MCF 10A (cell line): Measurements from ENCODE around the gene CHCT1. TPM values are rescaled to one million over a fixed set of nuclear protein-coding genes. Genes with fewer than 3 reads are reported as not detected.
"Not testable (repeated sequence)": the region's sequence is repeated elsewhere in the genome, so short reads cannot be mapped to it uniquely, and the experiment has no call there.

ENCODE experiments used
- BruUV-seq: library from RNA; stranded (reverse); fragments of 400-500 nt; replicated peaks from 2 replicates; lab custom pipeline; 2021; lab: Mats Ljungman, UMichigan
- CTCF ChIA-PET: fragments of 300-600 bp; sonication (Branson Sonifier 250); formaldehyde crosslinking; extraction: SDS; loops from one replicate; lab custom pipeline; 2021; ENCODE audit warnings: antibody characterized with exemption, inconsistent platforms; lab: Yijun Ruan, JAX
- POLR2A ChIA-PET: fragments of 300-600, 350-650 bp; sonication (Branson Sonifier 250); formaldehyde crosslinking; extraction: SDS; loops from one replicate; lab custom pipeline; 2020; ENCODE audit warnings: antibody characterized with exemption, inconsistent platforms; lab: Yijun Ruan, JAX
- DNase-seq: peaks from one replicate; pipeline ENCODE4 v3.0.0-alpha.2; 2018; ENCODE audit not compliant: unreplicated experiment
- H3K27ac Mint-ChIP-seq: one replicate; pipeline ENCODE4 v1.8.0; 2022; ENCODE audit warnings: mild to moderate bottlenecking, low read depth, mixed read lengths; ENCODE audit not compliant: unreplicated experiment
- H3K27me3 Mint-ChIP-seq: one replicate; pipeline ENCODE4 v1.8.0; 2022; ENCODE audit warnings: mixed read lengths; ENCODE audit not compliant: insufficient read depth, unreplicated experiment
- H3K36me3 Mint-ChIP-seq: one replicate; pipeline ENCODE4 v1.8.0; 2022; ENCODE audit warnings: mild to moderate bottlenecking, moderate library complexity, mixed read lengths; ENCODE audit not compliant: insufficient read depth, unreplicated experiment
- H3K4me1 Mint-ChIP-seq: one replicate; pipeline ENCODE4 v1.8.0; 2022; ENCODE audit warnings: mixed read lengths; ENCODE audit not compliant: insufficient read depth, unreplicated experiment
- H3K4me3 Mint-ChIP-seq: one replicate; pipeline ENCODE4 v1.8.0; 2022; ENCODE audit warnings: mild to moderate bottlenecking, moderate library complexity, mixed read lengths; ENCODE audit not compliant: unreplicated experiment
- H3K9me3 Mint-ChIP-seq: one replicate; pipeline ENCODE4 v1.8.0; 2022; ENCODE audit warnings: mixed read lengths; ENCODE audit not compliant: unreplicated experiment
- intact Hi-C: fragments of 100-400 bp; cut with micrococcal nuclease; formaldehyde crosslinking; loops from 2 replicates; pipeline ENCODE4 v1.14.1; 2022
- total RNA-seq: library from RNA; stranded (reverse); gene quantifications from 2 replicates; pipeline ENCODE4 v1.2.3, GENCODE V29; 2022
- TF ChIP-seq, protein P1 (sequence below): fragments of 200-600 bp; IDR thresholded peaks from one replicate; pipeline ENCODE4 v1.8.0; 2022; ENCODE audit warnings: antibody characterized with exemption, mild to moderate bottlenecking; ENCODE audit not compliant: unreplicated experiment

CHCT1 gene
- total RNA-seq, 1 experiment from 2014 or later, result not detected

DNA sequence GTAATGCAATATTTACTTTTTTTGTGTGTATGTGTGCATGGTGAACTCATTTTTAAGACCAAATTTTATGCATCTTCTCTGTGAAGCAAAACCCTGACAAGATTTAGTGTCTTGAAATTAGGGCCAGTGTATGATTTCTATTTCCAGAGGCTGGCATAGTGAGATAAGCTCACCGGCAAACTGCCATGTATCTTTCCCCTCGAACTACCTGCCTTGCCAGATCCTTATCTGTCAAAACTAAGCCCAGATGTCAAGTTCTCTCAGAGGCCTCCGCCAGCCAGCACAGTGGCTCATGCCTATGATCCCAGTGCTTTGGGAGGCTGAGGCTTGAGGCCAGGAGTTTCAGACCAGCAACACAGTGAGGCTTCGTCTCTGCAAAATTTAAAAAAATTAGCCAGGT is 40.3 kb upstream of the CHCT1 start:
- Mint-ChIP-seq H3K9me3 (no peaks in the 10 kb centered on the region), H3K27ac (no peak overlapping the region), H3K4me1 (peaks cover 29% of the 10 kb centered on the region), H3K36me3 (peaks cover 7% of the 10 kb centered on the region), H3K4me3 (no peak overlapping the region), H3K27me3 (no peaks in the 10 kb centered on the region)
- TF ChIP-seq, protein P1, sequence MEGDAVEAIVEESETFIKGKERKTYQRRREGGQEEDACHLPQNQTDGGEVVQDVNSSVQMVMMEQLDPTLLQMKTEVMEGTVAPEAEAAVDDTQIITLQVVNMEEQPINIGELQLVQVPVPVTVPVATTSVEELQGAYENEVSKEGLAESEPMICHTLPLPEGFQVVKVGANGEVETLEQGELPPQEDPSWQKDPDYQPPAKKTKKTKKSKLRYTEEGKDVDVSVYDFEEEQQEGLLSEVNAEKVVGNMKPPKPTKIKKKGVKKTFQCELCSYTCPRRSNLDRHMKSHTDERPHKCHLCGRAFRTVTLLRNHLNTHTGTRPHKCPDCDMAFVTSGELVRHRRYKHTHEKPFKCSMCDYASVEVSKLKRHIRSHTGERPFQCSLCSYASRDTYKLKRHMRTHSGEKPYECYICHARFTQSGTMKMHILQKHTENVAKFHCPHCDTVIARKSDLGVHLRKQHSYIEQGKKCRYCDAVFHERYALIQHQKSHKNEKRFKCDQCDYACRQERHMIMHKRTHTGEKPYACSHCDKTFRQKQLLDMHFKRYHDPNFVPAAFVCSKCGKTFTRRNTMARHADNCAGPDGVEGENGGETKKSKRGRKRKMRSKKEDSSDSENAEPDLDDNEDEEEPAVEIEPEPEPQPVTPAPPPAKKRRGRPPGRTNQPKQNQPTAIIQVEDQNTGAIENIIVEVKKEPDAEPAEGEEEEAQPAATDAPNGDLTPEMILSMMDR, result no peak
- POLR2A ChIA-PET, result interaction anchor here (1.0 to 11.5 kb wide), 3 partner anchors 8 to 26 kb away, joined by 4 to 152 read pairs (median 5); no protein-coding TSS in a partner anchor
- intact Hi-C loops, result no loop called here
- no peak for DNase-seq
- BruUV-seq, result no TSS peak
- CTCF ChIA-PET, result interaction anchor here (0.6 to 1.5 kb wide), 2 partner anchors 24 to 151 kb away, joined by 3 read pairs; no protein-coding TSS in a partner anchor

DNA sequence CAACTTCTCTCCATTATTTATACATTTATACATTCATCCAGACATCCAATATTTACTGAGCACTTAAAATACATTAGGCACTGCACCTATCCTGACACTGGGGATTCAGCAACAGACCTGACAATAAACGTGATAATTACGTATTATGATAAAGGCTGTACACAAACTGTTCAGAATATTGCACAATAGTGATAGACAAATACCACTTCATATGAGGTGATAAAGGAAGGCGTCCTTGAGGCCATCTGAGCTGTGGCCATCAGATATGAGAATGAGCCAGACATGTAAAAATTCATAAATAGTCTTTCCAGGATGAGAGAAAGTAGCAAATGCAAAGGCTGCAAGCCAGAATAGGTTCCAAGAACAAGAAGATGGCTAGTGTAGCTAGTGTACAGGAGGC is 38.9 kb upstream of the CHCT1 start:
- TF ChIP-seq, protein P1, result no peak
- no peak for DNase-seq
- no peaks in the 10 kb centered on the region for H3K9me3 Mint-ChIP-seq
- intact Hi-C loops, result no loop called here
- POLR2A ChIA-PET, result interaction anchor here (1.0 to 11.5 kb wide), 3 partner anchors 8 to 27 kb away, joined by 5 to 152 read pairs (median 6); partner anchors contain the start of gene USP32
- H3K36me3 Mint-ChIP-seq, result no peaks in the 10 kb centered on the region
- no TSS peak for BruUV-seq
- H3K4me1 Mint-ChIP-seq, result peaks cover 34% of the 10 kb centered on the region
- no peak overlapping the region for H3K27ac Mint-ChIP-seq
- CTCF ChIA-PET, result interaction anchor here (0.7 to 1.7 kb wide), 4 partner anchors 9 to 53 kb away, joined by 3 to 5 read pairs (median 3); partner anchors contain the start of gene USP32
- no peak overlapping the region for H3K4me3 Mint-ChIP-seq
- H3K27me3 Mint-ChIP-seq, result no peaks in the 10 kb centered on the region

DNA sequence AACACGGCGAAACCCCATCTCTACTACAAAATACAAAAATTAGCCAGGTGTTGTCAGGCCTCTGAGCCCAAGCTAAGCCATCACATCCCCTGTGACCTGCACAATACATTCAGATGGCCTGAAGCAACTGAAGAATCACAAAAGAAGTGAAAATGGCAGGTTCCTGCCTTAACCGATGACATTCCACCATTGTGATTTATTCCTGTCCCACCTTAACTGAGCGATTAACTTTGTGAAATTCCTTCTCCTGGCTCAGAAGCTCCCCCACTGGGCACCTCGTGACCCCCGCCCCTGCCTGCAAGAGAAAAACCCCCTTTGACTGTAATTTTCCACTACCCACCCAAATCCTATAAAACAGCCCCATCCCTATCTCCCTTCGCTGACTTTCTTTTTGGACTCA is 37.4 kb upstream of the CHCT1 start:
- intact Hi-C loops, H3K36me3 Mint-ChIP-seq, H3K9me3 Mint-ChIP-seq, DNase-seq, H3K4me3 Mint-ChIP-seq, BruUV-seq, H3K27me3 Mint-ChIP-seq: not testable (repeated sequence)
- Mint-ChIP-seq H3K27ac (peak overlapping the region; percentile 27), H3K4me1 (peaks cover 40% of the 10 kb centered on the region)
- POLR2A ChIA-PET, result interaction anchor here (11.5 kb wide), 1 partner anchor 11 kb away, joined by 152 read pairs; no protein-coding TSS in a partner anchor
- CTCF ChIA-PET, result interaction anchor here (0.6 kb wide), 1 partner anchor 12 kb away, joined by 3 read pairs; no protein-coding TSS in a partner anchor

DNA sequence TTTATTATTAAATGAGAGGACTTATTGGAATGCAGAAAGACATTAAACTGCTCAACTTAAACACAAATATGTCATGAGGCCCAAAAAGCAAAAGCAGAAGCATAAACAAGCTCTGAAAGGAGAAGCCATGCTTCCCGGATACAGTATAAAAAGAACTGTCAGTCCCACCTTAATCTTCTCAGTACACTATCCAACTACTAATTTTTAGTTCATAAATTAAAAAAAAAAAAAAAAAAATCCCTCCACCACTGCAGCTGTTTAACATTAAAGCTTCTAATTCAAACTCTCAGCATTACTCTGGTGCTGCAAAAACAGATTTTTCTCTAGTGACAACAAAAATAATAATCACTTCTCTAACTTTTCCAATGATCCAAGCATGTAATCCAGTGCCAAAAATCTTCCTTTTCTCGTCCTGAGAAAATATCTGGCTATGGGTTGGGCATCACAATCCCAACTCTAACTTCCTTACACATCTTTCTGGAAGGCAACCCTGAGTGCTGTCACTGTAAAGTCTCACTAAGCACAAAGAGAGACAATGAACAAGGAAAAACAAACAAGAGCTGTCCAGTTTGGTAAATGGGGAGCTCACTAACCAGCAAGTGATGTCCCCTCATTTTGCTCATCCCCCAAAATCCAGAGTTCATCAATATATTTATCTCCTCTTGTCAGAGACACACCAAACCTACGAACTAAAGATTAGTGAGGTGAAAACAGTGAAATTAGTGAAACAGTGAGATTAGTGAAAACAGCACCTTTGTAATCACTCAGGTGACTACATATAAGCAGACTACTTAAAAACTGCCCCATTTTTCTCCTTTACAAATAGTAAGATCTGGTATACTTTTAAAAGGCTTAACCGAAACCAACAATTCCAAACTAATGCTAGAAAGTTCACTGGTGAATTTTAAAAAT is 35.9 kb upstream of the CHCT1 start:
- intact Hi-C loops, result no loop called here
- TF ChIP-seq, protein P1, result no peak
- BruUV-seq, result no TSS peak
- Mint-ChIP-seq H3K9me3 (no peaks in the 10 kb centered on the region), H3K4me3 (no peak overlapping the region), H3K27me3 (no peaks in the 10 kb centered on the region), H3K27ac (peak overlapping the region; percentile 7), H3K36me3 (no peaks in the 10 kb centered on the region), H3K4me1 (peaks cover 50% of the 10 kb centered on the region)
- CTCF ChIA-PET, result interaction anchor here (0.7 to 0.8 kb wide), 2 partner anchors 16 to 155 kb away, joined by 3 to 5 read pairs; no protein-coding TSS in a partner anchor
- DNase-seq, result no peak
- POLR2A ChIA-PET, result interaction anchor here (0.6 to 11.5 kb wide), 4 partner anchors 13 to 177 kb away, joined by 3 to 163 read pairs (median 78); no protein-coding TSS in a partner anchor
